ENCODE data around the gene PI4KA.
"Not testable (repeated sequence)": the region's sequence is repeated elsewhere in the genome, so short reads cannot be mapped to it uniquely, and the experiment has no call there.

PI4KA gene

GRCh38 chr22:20687356-20688172 lies 171.0 kb downstream of the PI4KA start:
- DNase-seq, result not testable (repeated sequence)

GRCh38 chr22:20685764-20686163 lies 172.8 kb downstream of the PI4KA start:
- DNase-seq, result not testable (repeated sequence)

- DNase-seq, result not testable (repeated sequence)
Measured at GRCh38 chr22:20678792-20679435, 179.7 kb downstream of the PI4KA start.

- DNase-seq, result no peak
Measured at GRCh38 chr22:20677684-20678242, 180.8 kb downstream of the PI4KA start.

- not testable (repeated sequence) for DNase-seq
Measured at GRCh38 chr22:20675613-20676012, 183.0 kb downstream of the PI4KA start.

GRCh38 chr22:20674998-20675397 lies 183.6 kb downstream of the PI4KA start:
- no peak for DNase-seq

- DNase-seq, result no peak
Measured at GRCh38 chr22:20673295-20674195, 185.1 kb downstream of the PI4KA start.

- DNase-seq, result no peak
Measured at GRCh38 chr22:20672732-20673131, 185.9 kb downstream of the PI4KA start.

- no peak for DNase-seq
Measured at GRCh38 chr22:20672082-20672424, 186.6 kb downstream of the PI4KA start.

- DNase-seq, result no peak
Measured at GRCh38 chr22:20671409-20672081, 187.1 kb downstream of the PI4KA start.

GRCh38 chr22:20670457-20671261 lies 188.0 kb downstream of the PI4KA start:
- DNase-seq, result not testable (repeated sequence)

- DNase-seq, result not testable (repeated sequence)
Measured at GRCh38 chr22:20669884-20670283, 188.7 kb downstream of the PI4KA start.

GRCh38 chr22:20669471-20669870 lies 189.1 kb downstream of the PI4KA start:
- DNase-seq, result not testable (repeated sequence)

- not testable (repeated sequence) for DNase-seq
Measured at GRCh38 chr22:20668769-20669168, 189.8 kb downstream of the PI4KA start.

- not testable (repeated sequence) for DNase-seq
Measured at GRCh38 chr22:20668226-20668625, 190.4 kb downstream of the PI4KA start.

- not testable (repeated sequence) for DNase-seq
Measured at GRCh38 chr22:20667548-20667947, 191.1 kb downstream of the PI4KA start.

- DNase-seq, result no peak
Measured at GRCh38 chr22:20666560-20666959, 192.1 kb downstream of the PI4KA start.

- no peak for DNase-seq
Measured at GRCh38 chr22:20664594-20664959, 194.0 kb downstream of the PI4KA start.

GRCh38 chr22:20663941-20664593 lies 194.5 kb downstream of the PI4KA start:
- no peak for DNase-seq

GRCh38 chr22:20663137-20663828 lies 195.3 kb downstream of the PI4KA start:
- no peak for DNase-seq
